Measurements from ENCODE around the gene EFNB3.

EFNB3 gene

DNA sequence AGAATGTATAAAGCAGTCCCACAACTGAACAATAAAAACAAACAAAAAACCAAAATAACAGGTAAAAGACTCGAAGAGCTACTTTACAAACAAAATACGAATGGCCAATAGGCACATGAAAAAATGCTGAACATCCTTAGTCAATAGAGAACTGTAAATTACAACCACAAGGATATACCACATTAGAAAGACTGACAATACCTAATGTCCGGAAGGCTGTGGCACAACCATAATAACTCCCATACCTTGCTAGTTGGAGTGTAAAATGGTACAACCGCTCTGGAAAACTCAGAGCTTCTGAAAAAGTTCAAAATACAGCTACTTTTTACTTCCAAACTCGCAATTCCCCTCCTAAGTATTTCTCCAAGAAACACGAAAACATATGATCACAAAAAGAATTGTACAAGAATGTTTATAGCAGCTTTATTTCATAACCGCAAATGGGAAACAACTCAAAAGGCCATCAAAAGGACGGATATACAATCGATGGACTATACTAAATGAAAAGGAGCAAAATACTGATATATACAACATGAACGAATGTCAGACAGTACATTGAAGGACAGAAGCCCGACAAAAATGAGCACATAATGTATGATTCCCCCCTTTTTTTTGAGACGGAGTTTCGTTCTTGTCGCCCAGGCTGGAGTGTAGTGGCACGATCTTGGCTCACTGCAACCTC, 20.0 kb upstream of the EFNB3 start:
- Histone ChIP-seq H3K4me2 (ENCODE audit: low read depth, low read length, poor library complexity, severe bottlenecking) (peak overlapping the region; percentile 82), H3K9ac (ENCODE audit: low read depth, low read length, poor library complexity, severe bottlenecking) (peak overlapping the region; percentile 98), H4K20me1 (ENCODE audit: insufficient read depth, low read length, poor library complexity, severe bottlenecking) (peaks cover 36% of the 10 kb centered on the region), H2AFZ (ENCODE audit: low read length) (no peak overlapping the region), H3K79me2 (ENCODE audit: insufficient read depth, low read length) (peaks cover 82% of the 10 kb centered on the region), H3K4me1 (ENCODE audit: insufficient read depth, low read length, poor library complexity, severe bottlenecking) (peaks cover 20% of the 10 kb centered on the region), H3K36me3 (ENCODE audit: insufficient read depth, low read length) (peaks cover 6% of the 10 kb centered on the region; the same call in 1 of the 2 replicates), H3K27me3 (ENCODE audit: insufficient read depth, low read length, poor library complexity, severe bottlenecking) (peaks cover 4% of the 10 kb centered on the region), H3K4me3 (ENCODE audit: low read length, poor library complexity, severe bottlenecking) (peak overlapping the region; percentile 82), H3K9me2 (replicated peaks; ENCODE audit: low read depth, low read length) (no peaks in the 10 kb centered on the region), H3K9me3 (ENCODE audit: insufficient read depth, low read depth, low read length) (no peaks in the 10 kb centered on the region), H3F3A (ENCODE audit: low read depth) (0 out of 2 replicates have a peak, but pooled peaks cover 2% of the 10 kb centered on the region)
- TF ChIP-seq EZH2phosphoT487 (IDR thresholded peaks at IDR 0.05; ENCODE audit: borderline replicate concordance) = no peak
- TF ChIP-seq, protein P1, sequence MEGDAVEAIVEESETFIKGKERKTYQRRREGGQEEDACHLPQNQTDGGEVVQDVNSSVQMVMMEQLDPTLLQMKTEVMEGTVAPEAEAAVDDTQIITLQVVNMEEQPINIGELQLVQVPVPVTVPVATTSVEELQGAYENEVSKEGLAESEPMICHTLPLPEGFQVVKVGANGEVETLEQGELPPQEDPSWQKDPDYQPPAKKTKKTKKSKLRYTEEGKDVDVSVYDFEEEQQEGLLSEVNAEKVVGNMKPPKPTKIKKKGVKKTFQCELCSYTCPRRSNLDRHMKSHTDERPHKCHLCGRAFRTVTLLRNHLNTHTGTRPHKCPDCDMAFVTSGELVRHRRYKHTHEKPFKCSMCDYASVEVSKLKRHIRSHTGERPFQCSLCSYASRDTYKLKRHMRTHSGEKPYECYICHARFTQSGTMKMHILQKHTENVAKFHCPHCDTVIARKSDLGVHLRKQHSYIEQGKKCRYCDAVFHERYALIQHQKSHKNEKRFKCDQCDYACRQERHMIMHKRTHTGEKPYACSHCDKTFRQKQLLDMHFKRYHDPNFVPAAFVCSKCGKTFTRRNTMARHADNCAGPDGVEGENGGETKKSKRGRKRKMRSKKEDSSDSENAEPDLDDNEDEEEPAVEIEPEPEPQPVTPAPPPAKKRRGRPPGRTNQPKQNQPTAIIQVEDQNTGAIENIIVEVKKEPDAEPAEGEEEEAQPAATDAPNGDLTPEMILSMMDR (conservative IDR thresholded peaks at IDR 0.05; ENCODE audit: low read length) = no peak

DNA sequence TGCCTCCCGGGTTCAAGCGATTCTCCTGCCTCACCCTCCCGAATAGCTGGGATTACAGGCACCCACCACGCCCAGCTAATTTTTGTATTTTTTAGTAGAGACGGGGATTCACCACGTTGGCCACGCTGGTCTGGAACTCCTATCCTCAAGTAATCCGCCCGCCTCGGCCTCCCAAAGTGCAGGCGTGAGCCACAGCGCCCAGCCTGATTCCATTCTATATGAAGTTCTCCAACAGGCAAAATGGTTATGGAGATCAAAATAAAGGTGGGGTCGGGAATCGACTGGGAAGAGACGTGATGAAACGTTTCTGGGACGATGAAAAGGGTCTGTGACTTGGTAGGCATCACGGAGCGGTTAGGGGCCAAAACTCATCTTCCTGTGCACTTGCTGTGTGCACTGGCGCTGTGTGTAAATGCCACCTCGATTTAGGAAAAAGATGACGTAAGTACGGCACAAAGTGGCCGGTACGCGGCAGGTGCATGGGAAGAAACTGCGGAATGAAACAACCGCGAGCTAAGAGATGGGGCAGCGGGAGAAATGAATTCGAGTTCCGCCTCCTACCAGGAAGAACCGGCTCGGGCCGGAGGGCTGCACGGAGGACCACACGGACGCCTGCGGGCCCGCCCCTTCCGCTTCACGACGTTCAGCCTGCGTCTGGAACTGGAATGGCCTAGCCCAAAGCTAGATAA, 19.3 kb upstream of the EFNB3 start:
- Histone ChIP-seq H4K20me1 (ENCODE audit: insufficient read depth, low read length, poor library complexity, severe bottlenecking) (peaks cover 33% of the 10 kb centered on the region), H3K4me1 (ENCODE audit: insufficient read depth, low read length, poor library complexity, severe bottlenecking) (peaks cover 24% of the 10 kb centered on the region)
- no peak for TF ChIP-seq EZH2phosphoT487 (IDR thresholded peaks at IDR 0.05; ENCODE audit: borderline replicate concordance)
- TF ChIP-seq, protein P1 (conservative IDR thresholded peaks at IDR 0.05; ENCODE audit: low read length) = no peak

DNA sequence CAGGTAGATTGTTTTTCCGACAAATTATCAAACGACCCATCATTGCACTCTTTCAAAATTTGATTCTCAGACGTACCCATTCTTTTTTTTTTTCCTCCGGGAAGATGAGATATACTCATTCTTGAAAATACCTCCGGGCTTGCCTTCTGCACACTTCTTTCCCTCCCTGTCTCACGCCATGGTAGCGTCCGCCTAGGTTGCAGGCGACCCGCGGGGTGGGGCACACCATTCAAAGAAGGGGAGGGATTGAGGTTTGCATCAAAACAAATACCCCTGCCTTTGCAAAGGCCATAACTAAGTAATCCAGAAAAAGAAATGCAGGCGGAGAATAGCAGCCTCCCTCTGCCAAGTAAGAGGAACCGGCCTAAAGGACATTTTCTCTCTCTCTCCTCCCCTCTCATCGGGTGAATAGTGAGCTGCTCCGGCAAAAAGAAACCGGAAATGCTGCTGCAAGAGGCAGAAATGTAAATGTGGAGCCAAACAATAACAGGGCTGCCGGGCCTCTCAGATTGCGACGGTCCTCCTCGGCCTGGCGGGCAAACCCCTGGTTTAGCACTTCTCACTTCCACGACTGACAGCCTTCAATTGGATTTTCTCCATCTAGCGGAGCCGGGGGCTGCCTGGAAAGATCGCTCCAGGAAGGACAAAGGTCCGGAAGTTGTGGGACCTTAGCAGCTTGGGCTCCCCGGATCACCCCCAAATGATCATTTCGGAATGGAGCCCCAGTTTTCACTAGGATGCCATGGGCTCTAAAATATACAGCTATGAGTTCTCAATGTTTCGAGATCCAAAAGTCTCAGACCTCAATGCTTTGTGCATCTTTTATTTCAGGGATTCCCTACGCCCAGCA, 18.6 kb upstream of the EFNB3 start:
- no peaks in the 10 kb centered on the region for H3K9me2 ChIP-seq (replicated peaks; ENCODE audit: low read depth, low read length)
- H3K27me3 ChIP-seq (ENCODE audit: insufficient read depth, low read length, poor library complexity, severe bottlenecking) = peaks cover 4% of the 10 kb centered on the region
- H3K79me2 ChIP-seq (ENCODE audit: insufficient read depth, low read length) = peaks cover 73% of the 10 kb centered on the region
- H3K36me3 ChIP-seq (ENCODE audit: insufficient read depth, low read length) = peaks cover 6% of the 10 kb centered on the region; the same call in 1 of the 2 replicates
- peaks cover 24% of the 10 kb centered on the region for H3K4me1 ChIP-seq (ENCODE audit: insufficient read depth, low read length, poor library complexity, severe bottlenecking)
- 0 out of 2 replicates have a peak, but pooled peaks cover 2% of the 10 kb centered on the region for H3F3A ChIP-seq (ENCODE audit: low read depth)
- TF ChIP-seq EZH2phosphoT487 (IDR thresholded peaks at IDR 0.05; ENCODE audit: borderline replicate concordance) = no peak
- TF ChIP-seq, protein P1 (conservative IDR thresholded peaks at IDR 0.05; ENCODE audit: low read length) = no peak
- peak overlapping the region; percentile 98 for H3K9ac ChIP-seq (ENCODE audit: low read depth, low read length, poor library complexity, severe bottlenecking)
- H4K20me1 ChIP-seq (ENCODE audit: insufficient read depth, low read length, poor library complexity, severe bottlenecking) = peaks cover 33% of the 10 kb centered on the region
- H3K4me3 ChIP-seq (ENCODE audit: low read length, poor library complexity, severe bottlenecking) = peak overlapping the region; percentile 82
- H3K9me3 ChIP-seq (ENCODE audit: insufficient read depth, low read depth, low read length) = no peaks in the 10 kb centered on the region
- H3K4me2 ChIP-seq (ENCODE audit: low read depth, low read length, poor library complexity, severe bottlenecking) = peak overlapping the region; percentile 82
- peak overlapping the region; percentile 33; the same call in 1 of the 2 replicates for H2AFZ ChIP-seq (ENCODE audit: low read length)

More for the DNA sequence above, 19.3 kb upstream of the EFNB3 start:
- Histone ChIP-seq H3K9me3 (ENCODE audit: insufficient read depth, low read depth, low read length) (no peaks in the 10 kb centered on the region), H3K36me3 (ENCODE audit: insufficient read depth, low read length) (peaks cover 6% of the 10 kb centered on the region; the same call in 1 of the 2 replicates), H3K27me3 (ENCODE audit: insufficient read depth, low read length, poor library complexity, severe bottlenecking) (peaks cover 4% of the 10 kb centered on the region), H3K79me2 (ENCODE audit: insufficient read depth, low read length) (peaks cover 76% of the 10 kb centered on the region), H3F3A (ENCODE audit: low read depth) (0 out of 2 replicates have a peak, but pooled peaks cover 2% of the 10 kb centered on the region), H3K4me3 (ENCODE audit: low read length, poor library complexity, severe bottlenecking) (peak overlapping the region; percentile 82), H2AFZ (ENCODE audit: low read length) (peak overlapping the region; percentile 33; the same call in 1 of the 2 replicates), H3K9ac (ENCODE audit: low read depth, low read length, poor library complexity, severe bottlenecking) (peak overlapping the region; percentile 98), H3K4me2 (ENCODE audit: low read depth, low read length, poor library complexity, severe bottlenecking) (peak overlapping the region; percentile 82), H3K9me2 (replicated peaks; ENCODE audit: low read depth, low read length) (no peaks in the 10 kb centered on the region)

Measured in Loucy (cell line).